Right ventricle myocardium inferior (tissue), 1 donor: ENCODE measurements around the gene DEFB127. TPM values are rescaled to one million over a fixed set of nuclear protein-coding genes. Genes with fewer than 3 reads are reported as not detected.

Experiments
- total RNA-seq: library from RNA; stranded (reverse); fragmentation: NEBNext Ultra II Directional; extraction: Animal tissue kit (Norgen Biotek cat#: 25700); gene quantifications from one replicate; pipeline ENCODE4 v1.2.1, GENCODE V29; 2021
- donor health status: DM: no; HTN: yes; CAD: no; lungs with severe emphysema.

DEFB127 gene
- total RNA-seq, 1 donor from 2014 or later: not detected

Other genes with a start within 250 kb of the DEFB127 start
- gene DEFB125, start 69.8 kb upstream of the DEFB127 start, total RNA-seq: not detected
- not detected for gene DEFB126, start 14.9 kb upstream of the DEFB127 start, total RNA-seq
- not detected for gene DEFB128, start 32.3 kb downstream of the DEFB127 start, total RNA-seq
- gene DEFB129, start 69.8 kb downstream of the DEFB127 start, total RNA-seq: not detected
- gene DEFB132, start 100.3 kb downstream of the DEFB127 start, total RNA-seq: not detected
- gene C20orf96, start 133.3 kb downstream of the DEFB127 start, total RNA-seq: 5.4 TPM
- 11.0 TPM for gene ZCCHC3, start 140.1 kb downstream of the DEFB127 start, total RNA-seq
- 16.5 TPM for gene SOX12, start 168.1 kb downstream of the DEFB127 start, total RNA-seq
- gene NRSN2, start 189.7 kb downstream of the DEFB127 start, total RNA-seq: 19.8 TPM
- gene TRIB3, start 223.3 kb downstream of the DEFB127 start, total RNA-seq: 0.65 TPM